Measurements from ENCODE around the gene TUBA4A. TPM values are rescaled to one million over a fixed set of nuclear protein-coding genes. Genes with fewer than 3 reads are reported as not detected.

The TUBA4A gene
- total RNA-seq, 1 experiment from 2014 or later: 14.9 TPM

- Mint-ChIP-seq H3K36me3 (ENCODE audit: insufficient read depth, unreplicated experiment) (peaks cover 65% of the 10 kb centered on the region), H3K4me1 (ENCODE audit: low read depth, unreplicated experiment) (peaks cover 5% of the 10 kb centered on the region), H3K4me3 (ENCODE audit: unreplicated experiment) (no peak overlapping the region), H3K9me3 (ENCODE audit: unreplicated experiment) (no peaks in the 10 kb centered on the region), H3K27me3 (ENCODE audit: insufficient read depth, unreplicated experiment) (no peaks in the 10 kb centered on the region), H3K27ac (ENCODE audit: unreplicated experiment) (no peak overlapping the region)
- Histone ChIP-seq H3K27me3 (replicated peaks; ENCODE audit: control insufficient read depth, insufficient read depth, low read length) (no peaks in the 10 kb centered on the region), H3K9me3 (no peaks in the 10 kb centered on the region), H3K36me3 (ENCODE audit: control insufficient read depth, insufficient read depth, low read length) (peaks cover 21% of the 10 kb centered on the region), H3K4me3 (ENCODE audit: low read depth, low read length) (no peak overlapping the region), H3K4me1 (peaks cover 14% of the 10 kb centered on the region)
- TF ChIP-seq, protein P1, sequence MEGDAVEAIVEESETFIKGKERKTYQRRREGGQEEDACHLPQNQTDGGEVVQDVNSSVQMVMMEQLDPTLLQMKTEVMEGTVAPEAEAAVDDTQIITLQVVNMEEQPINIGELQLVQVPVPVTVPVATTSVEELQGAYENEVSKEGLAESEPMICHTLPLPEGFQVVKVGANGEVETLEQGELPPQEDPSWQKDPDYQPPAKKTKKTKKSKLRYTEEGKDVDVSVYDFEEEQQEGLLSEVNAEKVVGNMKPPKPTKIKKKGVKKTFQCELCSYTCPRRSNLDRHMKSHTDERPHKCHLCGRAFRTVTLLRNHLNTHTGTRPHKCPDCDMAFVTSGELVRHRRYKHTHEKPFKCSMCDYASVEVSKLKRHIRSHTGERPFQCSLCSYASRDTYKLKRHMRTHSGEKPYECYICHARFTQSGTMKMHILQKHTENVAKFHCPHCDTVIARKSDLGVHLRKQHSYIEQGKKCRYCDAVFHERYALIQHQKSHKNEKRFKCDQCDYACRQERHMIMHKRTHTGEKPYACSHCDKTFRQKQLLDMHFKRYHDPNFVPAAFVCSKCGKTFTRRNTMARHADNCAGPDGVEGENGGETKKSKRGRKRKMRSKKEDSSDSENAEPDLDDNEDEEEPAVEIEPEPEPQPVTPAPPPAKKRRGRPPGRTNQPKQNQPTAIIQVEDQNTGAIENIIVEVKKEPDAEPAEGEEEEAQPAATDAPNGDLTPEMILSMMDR (IDR thresholded peaks at IDR 0.05; ENCODE audit: insufficient read depth in 1 of 2, low read depth in 1 of 2, low read length in 1 of 2, severe bottlenecking in 1 of 2, unreplicated experiment in 1 of 2): no peak
- ChIA-PET POLR2A (no interaction called here), CTCF (no interaction called here)
- intact Hi-C loops (cut with micrococcal nuclease; ENCODE audit: unreplicated experiment): no loop called here
- DNase-seq: peak in 1 of 2 experiments; percentile 31
- no TSS peak for BruUV-seq (replicated peaks)
These were observed 40.7 kb downstream of the TUBA4A start for GRCh38 chr2:219213026-219213415.

DNA sequence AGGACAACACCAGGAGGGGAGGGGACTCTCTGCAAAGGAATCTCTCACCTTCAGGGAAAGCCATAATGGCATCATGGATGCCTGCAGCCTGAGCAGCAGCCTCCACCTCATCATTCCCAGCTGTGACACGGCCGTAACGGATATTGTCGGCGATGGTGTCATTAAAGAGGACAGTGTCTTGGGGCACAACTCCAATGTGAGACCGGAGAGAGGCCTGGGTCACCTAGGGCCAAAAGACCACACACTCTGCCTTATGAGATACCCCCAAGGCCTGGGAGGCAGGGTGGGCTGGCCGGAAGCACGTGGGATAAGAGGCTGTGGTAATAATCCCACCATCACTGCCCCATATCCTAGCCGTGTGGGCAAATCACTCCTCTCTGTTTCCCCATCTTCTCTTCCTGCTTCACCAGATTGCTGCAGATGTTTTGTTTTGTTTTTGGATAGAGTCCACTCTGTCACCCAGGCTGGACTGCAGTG, 42.8 kb downstream of the TUBA4A start:
- TF ChIP-seq, protein P1 (IDR thresholded peaks at IDR 0.05; ENCODE audit: insufficient read depth in 1 of 2, low read depth in 1 of 2, low read length in 1 of 2, severe bottlenecking in 1 of 2, unreplicated experiment in 1 of 2): no peak
- intact Hi-C loops (cut with micrococcal nuclease; ENCODE audit: unreplicated experiment): loop anchor here (1.0 kb wide), 1 partner anchor 51 kb away; the partner anchor contains the start of gene NHEJ1
- Histone ChIP-seq H3K36me3 (ENCODE audit: control insufficient read depth, insufficient read depth, low read length) (peaks cover 21% of the 10 kb centered on the region), H3K27me3 (replicated peaks; ENCODE audit: control insufficient read depth, insufficient read depth, low read length) (no peaks in the 10 kb centered on the region), H3K4me3 (ENCODE audit: low read depth, low read length) (no peak overlapping the region), H3K9me3 (no peaks in the 10 kb centered on the region), H3K4me1 (peaks cover 8% of the 10 kb centered on the region)
- BruUV-seq (replicated peaks): no TSS peak
- no peak for DNase-seq
- no peak overlapping the region for H3K27ac Mint-ChIP-seq (ENCODE audit: unreplicated experiment)
- H3K4me1 Mint-ChIP-seq (ENCODE audit: low read depth, unreplicated experiment): peaks cover 5% of the 10 kb centered on the region
- H3K36me3 Mint-ChIP-seq (ENCODE audit: insufficient read depth, unreplicated experiment): peaks cover 61% of the 10 kb centered on the region
- POLR2A ChIA-PET: interaction anchor here (0.6 kb wide), 1 partner anchor 39 kb away, joined by 4 read pairs; no protein-coding TSS in a partner anchor
- CTCF ChIA-PET: interaction anchor here (0.5 kb wide), 1 partner anchor 84 kb away, joined by 3 read pairs; no protein-coding TSS in a partner anchor
- no peaks in the 10 kb centered on the region for H3K27me3 Mint-ChIP-seq (ENCODE audit: insufficient read depth, unreplicated experiment)
- H3K4me3 Mint-ChIP-seq (ENCODE audit: unreplicated experiment): no peak overlapping the region
- no peaks in the 10 kb centered on the region for H3K9me3 Mint-ChIP-seq (ENCODE audit: unreplicated experiment)

DNA sequence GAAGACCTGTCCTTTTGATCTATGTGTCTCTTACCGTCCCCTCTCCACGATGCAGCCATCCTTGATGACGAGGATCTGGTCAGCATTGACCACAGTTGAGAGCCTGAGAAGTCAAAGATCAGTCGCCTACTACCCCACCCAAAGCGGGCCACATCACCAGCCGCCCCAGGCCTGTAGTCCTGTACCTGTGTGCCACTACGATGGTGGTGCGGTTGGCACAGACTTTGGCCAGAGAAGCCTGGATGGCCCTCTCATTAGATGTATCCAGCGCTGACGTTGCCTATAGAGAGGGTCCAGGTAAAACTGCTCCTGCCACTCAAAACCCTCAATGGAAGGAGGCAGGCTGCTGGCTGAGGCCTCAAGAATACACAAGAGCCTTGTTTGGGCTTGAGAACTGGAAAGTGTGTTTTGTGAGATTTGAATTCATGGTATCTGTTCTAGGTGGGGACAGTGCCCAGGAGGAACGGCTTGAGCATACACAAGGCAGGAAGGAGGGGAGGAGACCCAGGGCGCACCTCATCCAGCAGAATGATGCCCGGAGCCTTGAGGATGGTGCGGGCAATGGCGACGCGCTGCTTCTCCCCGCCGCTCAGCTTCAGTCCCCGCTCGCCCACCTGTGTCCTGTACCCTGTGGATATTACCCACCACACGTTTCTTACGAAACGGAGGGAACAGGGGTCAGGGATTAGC, 43.4 kb downstream of the TUBA4A start:
- POLR2A ChIA-PET: no interaction called here
- no peaks in the 10 kb centered on the region for H3K9me3 ChIP-seq
- H3K27ac Mint-ChIP-seq (ENCODE audit: unreplicated experiment): no peak overlapping the region
- peaks cover 60% of the 10 kb centered on the region for H3K36me3 Mint-ChIP-seq (ENCODE audit: insufficient read depth, unreplicated experiment)
- H3K4me1 Mint-ChIP-seq (ENCODE audit: low read depth, unreplicated experiment): peaks cover 5% of the 10 kb centered on the region
- H3K4me1 ChIP-seq: peaks cover 8% of the 10 kb centered on the region
- BruUV-seq (replicated peaks): no TSS peak
- CTCF ChIA-PET: no interaction called here
- H3K4me3 Mint-ChIP-seq (ENCODE audit: unreplicated experiment): no peak overlapping the region
- no peak for DNase-seq
- H3K27me3 ChIP-seq (replicated peaks; ENCODE audit: control insufficient read depth, insufficient read depth, low read length): no peaks in the 10 kb centered on the region
- no peaks in the 10 kb centered on the region for H3K9me3 Mint-ChIP-seq (ENCODE audit: unreplicated experiment)
- intact Hi-C loops (cut with micrococcal nuclease; ENCODE audit: unreplicated experiment): no loop called here
- no peaks in the 10 kb centered on the region for H3K27me3 Mint-ChIP-seq (ENCODE audit: insufficient read depth, unreplicated experiment)
- TF ChIP-seq, protein P1 (IDR thresholded peaks at IDR 0.05; ENCODE audit: insufficient read depth in 1 of 2, low read depth in 1 of 2, low read length in 1 of 2, severe bottlenecking in 1 of 2, unreplicated experiment in 1 of 2): no peak
- peaks cover 21% of the 10 kb centered on the region for H3K36me3 ChIP-seq (ENCODE audit: control insufficient read depth, insufficient read depth, low read length)
- no peak overlapping the region for H3K4me3 ChIP-seq (ENCODE audit: low read depth, low read length)
